T-helper 17 cell (primary cell): Measurements from ENCODE around the gene ZBTB24. TPM values are rescaled to one million over a fixed set of nuclear protein-coding genes. Genes with fewer than 3 reads are reported as not detected.

Experiments used
- ATAC-seq: fragments of 150-1000 bp; cut with Tn5 transposase; 2 replicates; pipeline ENCODE4 v1.10.0; 2021; ENCODE audit warnings: mild to moderate bottlenecking, moderate library complexity
- DNase-seq, 3 donors: peaks; one replicate each; pipeline versions ENCODE4 v3.0.0 to v3.0.0-alpha.2; 2020 to 2021
- H3K9me3 ChIP-seq: one replicate; pipeline ENCODE4 v1.7.0; 2013; ENCODE audit warnings: low read length, mild to moderate bottlenecking; ENCODE audit not compliant: control insufficient read depth, poor library complexity, severe bottlenecking
- H3K27ac Mint-ChIP-seq: one replicate; pipeline ENCODE4 v1.8.0; 2022; ENCODE audit warnings: mild to moderate bottlenecking, moderate library complexity, mixed read lengths
- H3K27me3 Mint-ChIP-seq: one replicate; pipeline ENCODE4 v1.8.0; 2022; ENCODE audit warnings: mixed read lengths
- H3K36me3 Mint-ChIP-seq: one replicate; pipeline ENCODE4 v1.8.0; 2022; ENCODE audit warnings: low read depth, mixed read lengths
- H3K4me1 Mint-ChIP-seq: one replicate; pipeline ENCODE4 v1.8.0; 2022; ENCODE audit warnings: mild to moderate bottlenecking, mixed read lengths
- H3K4me3 Mint-ChIP-seq: one replicate; pipeline ENCODE4 v1.8.0; 2022; ENCODE audit warnings: mild to moderate bottlenecking, moderate library complexity, mixed read lengths
- total RNA-seq, 4 donors: library from RNA in 2 of 4; stranded (reverse) in 2 of 4; gene quantifications; one replicate each; pipeline ENCODE4 v1.2.3 and lab custom pipeline; 2022 to 2026

ZBTB24 gene
- total RNA-seq, 2 donors from 2014 or later, result 14.3 to 15.3 TPM

DNA sequence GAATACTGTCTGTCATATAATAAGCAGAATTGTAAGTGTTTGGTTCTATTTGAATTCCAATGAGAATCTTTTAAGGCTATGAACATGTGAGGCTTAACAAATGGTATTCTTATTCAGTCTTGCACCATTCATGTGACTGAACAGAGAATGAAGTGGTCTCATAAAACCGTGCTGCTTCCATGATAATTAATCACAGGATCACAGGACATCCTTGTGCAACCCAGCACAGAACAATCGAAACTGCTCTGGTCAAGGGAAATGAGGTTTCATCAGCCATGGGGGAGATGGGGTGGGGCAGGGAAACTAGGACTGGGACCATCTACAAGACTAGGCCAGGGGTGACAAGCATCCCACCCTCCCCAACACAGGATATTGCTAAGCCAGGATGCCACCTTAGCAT lies 48.6 kb downstream of the ZBTB24 start:
- H3K27ac Mint-ChIP-seq, result no peak overlapping the region
- H3K4me3 Mint-ChIP-seq, result no peak overlapping the region
- H3K4me1 Mint-ChIP-seq, result no peaks in the 10 kb centered on the region
- H3K36me3 Mint-ChIP-seq, result no peaks in the 10 kb centered on the region
- no peaks in the 10 kb centered on the region for H3K9me3 ChIP-seq
- H3K27me3 Mint-ChIP-seq, result peaks cover 12% of the 10 kb centered on the region
- no peak for ATAC-seq
- no peak for DNase-seq

DNA sequence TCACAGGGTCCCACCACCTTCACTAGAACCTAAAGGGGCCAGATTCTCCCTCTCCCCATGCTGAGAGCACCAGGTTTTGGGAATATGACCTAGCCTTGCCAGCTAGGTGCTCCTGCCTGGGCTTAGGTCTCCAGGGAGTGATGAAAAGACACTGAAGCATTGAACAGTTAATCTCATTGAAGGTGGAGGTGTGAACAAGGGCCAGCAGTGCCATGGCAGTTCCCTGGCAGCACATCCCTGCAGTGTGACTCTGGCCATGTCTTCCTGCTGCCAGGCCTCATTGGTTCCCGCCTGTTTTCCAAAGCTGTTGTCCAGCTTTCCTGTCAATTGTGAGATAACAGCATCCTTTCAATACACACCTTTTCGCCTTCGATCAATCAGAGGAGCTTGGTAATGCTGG lies 53.5 kb downstream of the ZBTB24 start:
- peaks cover 3% of the 10 kb centered on the region for H3K4me1 Mint-ChIP-seq
- H3K36me3 Mint-ChIP-seq, result peaks cover 4% of the 10 kb centered on the region
- no peak overlapping the region for H3K4me3 Mint-ChIP-seq
- DNase-seq (no peak), ATAC-seq (no peak)
- H3K27me3 Mint-ChIP-seq, result peaks cover 18% of the 10 kb centered on the region
- no peaks in the 10 kb centered on the region for H3K9me3 ChIP-seq
- no peak overlapping the region for H3K27ac Mint-ChIP-seq

DNA sequence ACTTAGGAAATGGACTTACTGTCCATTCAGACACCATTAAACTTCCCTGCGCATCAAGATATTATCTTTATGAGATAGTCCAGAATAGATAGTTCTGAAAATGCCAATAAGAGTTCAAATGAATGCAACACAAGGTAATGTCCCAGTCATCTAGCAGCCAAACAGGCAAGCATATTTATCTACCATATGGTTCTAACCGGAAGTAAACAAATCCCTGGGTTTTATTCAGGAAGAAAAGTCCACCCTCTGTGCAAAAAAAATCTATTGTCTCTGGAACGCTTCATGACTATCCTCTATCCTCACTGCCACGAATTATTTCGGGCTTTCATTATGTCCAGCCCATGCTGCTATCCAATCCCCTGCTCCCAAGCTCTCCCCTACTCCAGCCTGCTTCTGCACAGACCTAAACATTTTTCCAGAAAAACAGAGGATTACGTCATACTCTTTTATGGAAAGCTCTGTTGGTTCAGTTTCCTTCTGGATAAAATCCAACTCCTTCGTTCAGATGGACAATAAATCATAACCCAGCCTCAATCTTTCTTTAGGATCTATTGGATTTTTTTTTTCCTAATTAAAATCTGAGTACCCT lies 54.0 kb downstream of the ZBTB24 start:
- no peak for DNase-seq
- H3K4me3 Mint-ChIP-seq, result peak overlapping the region; percentile 5
- H3K27me3 Mint-ChIP-seq, result peaks cover 18% of the 10 kb centered on the region
- peaks cover 4% of the 10 kb centered on the region for H3K36me3 Mint-ChIP-seq
- ATAC-seq, result no peak
- peaks cover 3% of the 10 kb centered on the region for H3K4me1 Mint-ChIP-seq
- no peaks in the 10 kb centered on the region for H3K9me3 ChIP-seq
- H3K27ac Mint-ChIP-seq, result no peak overlapping the region

DNA sequence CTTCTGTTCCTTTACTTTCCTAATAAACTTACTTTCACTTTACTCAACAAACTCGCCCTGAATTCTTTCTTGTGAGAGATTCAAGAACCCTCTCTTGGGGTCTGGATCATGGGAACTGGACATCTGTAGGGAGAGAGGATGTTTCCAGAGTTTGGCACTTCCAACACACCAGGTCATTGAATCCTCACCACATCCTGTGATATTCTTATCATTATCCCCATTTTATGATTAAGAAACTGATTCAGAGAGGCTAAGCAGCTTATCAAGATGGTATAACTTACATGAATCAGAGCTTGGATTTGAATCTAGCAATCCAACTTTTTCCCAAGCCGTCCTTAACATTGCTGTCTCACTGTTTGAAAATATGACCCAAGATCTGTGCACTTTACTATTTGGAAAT lies 58.1 kb downstream of the ZBTB24 start:
- H3K4me3 Mint-ChIP-seq, result no peak overlapping the region
- H3K27ac Mint-ChIP-seq, result no peak overlapping the region
- no peaks in the 10 kb centered on the region for H3K9me3 ChIP-seq
- H3K27me3 Mint-ChIP-seq, result peaks cover 11% of the 10 kb centered on the region
- ATAC-seq, result no peak
- peaks cover 3% of the 10 kb centered on the region for H3K4me1 Mint-ChIP-seq
- no peak for DNase-seq
- H3K36me3 Mint-ChIP-seq, result peaks cover 6% of the 10 kb centered on the region

DNA sequence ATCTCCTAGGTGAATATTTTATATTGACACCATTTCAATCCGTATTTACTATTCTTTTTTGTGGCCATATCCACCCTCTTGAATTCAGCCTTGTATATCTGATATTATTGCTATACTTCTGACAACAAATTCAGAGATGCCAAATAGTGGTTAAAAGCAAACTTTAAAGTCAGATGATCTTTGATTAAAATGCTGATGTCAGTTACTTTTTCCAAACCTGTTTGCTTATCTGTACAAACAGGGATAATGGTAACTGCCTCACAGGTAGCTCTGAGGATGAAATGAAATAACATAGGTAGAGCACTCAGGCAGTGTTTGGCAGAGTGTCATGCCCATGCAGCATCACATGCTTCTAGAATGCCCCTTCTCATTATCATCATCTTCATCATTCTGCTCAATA lies 61.8 kb downstream of the ZBTB24 start:
- peaks cover 7% of the 10 kb centered on the region for H3K27me3 Mint-ChIP-seq
- peaks cover 4% of the 10 kb centered on the region for H3K36me3 Mint-ChIP-seq
- no peaks in the 10 kb centered on the region for H3K9me3 ChIP-seq
- peaks cover 3% of the 10 kb centered on the region for H3K4me1 Mint-ChIP-seq
- H3K27ac Mint-ChIP-seq, result no peak overlapping the region
- no peak for ATAC-seq
- DNase-seq, result no peak
- H3K4me3 Mint-ChIP-seq, result no peak overlapping the region

DNA sequence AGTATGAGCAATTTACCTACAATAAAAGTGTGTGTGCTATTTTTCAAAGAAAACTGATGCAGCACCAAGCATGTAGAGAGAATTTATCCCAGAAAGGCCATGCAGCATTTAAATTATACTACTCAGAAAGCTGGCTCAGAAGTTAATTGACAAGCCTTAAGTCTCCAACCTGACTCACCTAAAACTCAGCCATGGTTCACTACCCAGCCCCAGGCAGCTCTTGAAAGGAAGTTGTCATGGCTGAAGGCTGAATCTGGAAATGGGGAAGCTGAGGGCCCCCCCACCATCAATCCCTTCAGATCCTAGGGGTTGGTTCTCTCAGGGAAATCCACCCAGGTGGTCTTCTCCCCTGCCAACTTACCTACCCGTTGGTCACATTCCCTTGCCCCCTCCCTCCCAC lies 62.3 kb downstream of the ZBTB24 start:
- DNase-seq, result no peak
- Mint-ChIP-seq H3K4me1 (peaks cover 3% of the 10 kb centered on the region), H3K27me3 (peaks cover 7% of the 10 kb centered on the region), H3K4me3 (no peak overlapping the region), H3K36me3 (peaks cover 4% of the 10 kb centered on the region), H3K27ac (no peak overlapping the region)
- ATAC-seq, result no peak
- no peaks in the 10 kb centered on the region for H3K9me3 ChIP-seq

DNA sequence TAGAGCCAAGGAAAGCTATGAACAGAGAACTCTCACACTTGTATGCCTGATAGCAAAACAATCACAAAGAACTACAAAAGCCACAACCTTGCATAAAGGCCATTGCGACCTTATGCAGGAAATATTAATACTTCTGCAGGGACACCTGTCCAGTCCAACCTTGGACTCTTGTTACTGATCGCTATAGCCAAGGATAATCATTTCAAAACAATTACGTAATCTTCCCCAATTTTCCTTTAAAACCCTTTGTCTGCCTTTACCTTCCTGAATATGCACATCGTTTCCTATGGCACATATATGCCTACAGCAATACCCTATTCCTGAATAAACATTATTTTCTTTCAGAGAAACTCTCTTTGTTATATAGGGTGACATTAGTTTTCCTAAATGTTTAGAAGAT lies 65.4 kb downstream of the ZBTB24 start:
- no peaks in the 10 kb centered on the region for H3K4me1 Mint-ChIP-seq
- peaks cover 7% of the 10 kb centered on the region for H3K27me3 Mint-ChIP-seq
- H3K4me3 Mint-ChIP-seq, result no peak overlapping the region
- ATAC-seq (no peak), DNase-seq (no peak)
- no peaks in the 10 kb centered on the region for H3K9me3 ChIP-seq
- H3K27ac Mint-ChIP-seq, result no peak overlapping the region
- peaks cover 7% of the 10 kb centered on the region for H3K36me3 Mint-ChIP-seq

Other genes starting within 250 kb of the ZBTB24 start
- 100 to 1,000 TPM; 171 to 176 TPM for gene CD164, start 100.8 kb downstream of the ZBTB24 start, total RNA-seq
- gene PPIL6, start 42.6 kb downstream of the ZBTB24 start, total RNA-seq, result 1 to 10 TPM in 1 of 2 donors, under 1 TPM in 1; 0.83 to 1.6 TPM
- 10 to 100 TPM; 22.9 to 49.5 TPM for gene SMPD2, start 42.5 kb downstream of the ZBTB24 start, total RNA-seq
- gene MICAL1, start 27.4 kb downstream of the ZBTB24 start, total RNA-seq, result 100 to 1,000 TPM; 136 TPM
- gene AK9, start 208.0 kb upstream of the ZBTB24 start, total RNA-seq, result 1 to 10 TPM; 5.3 TPM
- gene FIG4, start 208.1 kb upstream of the ZBTB24 start, total RNA-seq, result 1 to 10 TPM; 7.5 to 7.7 TPM